ENCODE measurements around the gene MTHFD1L.

MTHFD1L gene

DNA sequence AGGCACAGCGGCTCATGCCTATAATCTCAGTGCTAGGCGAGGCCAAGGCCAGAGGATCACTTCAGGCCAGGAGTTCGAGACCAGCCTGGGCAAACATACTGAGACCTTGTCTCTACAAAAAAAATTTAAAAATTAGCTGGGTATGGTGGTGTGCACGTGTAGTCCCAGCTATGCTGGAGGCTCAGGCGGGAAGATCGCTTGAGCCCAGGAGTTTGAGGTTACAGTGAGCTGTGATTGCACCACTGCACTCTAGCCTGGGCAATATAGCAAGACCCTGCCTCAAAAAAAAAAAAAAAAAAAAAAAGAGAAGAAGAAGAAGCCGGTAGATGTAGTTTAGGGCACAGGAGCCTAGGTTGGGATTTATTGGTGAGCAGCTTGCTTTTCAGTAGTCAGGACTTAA, 20.7 kb downstream of the MTHFD1L start:
- TF ChIP-seq, protein P1, sequence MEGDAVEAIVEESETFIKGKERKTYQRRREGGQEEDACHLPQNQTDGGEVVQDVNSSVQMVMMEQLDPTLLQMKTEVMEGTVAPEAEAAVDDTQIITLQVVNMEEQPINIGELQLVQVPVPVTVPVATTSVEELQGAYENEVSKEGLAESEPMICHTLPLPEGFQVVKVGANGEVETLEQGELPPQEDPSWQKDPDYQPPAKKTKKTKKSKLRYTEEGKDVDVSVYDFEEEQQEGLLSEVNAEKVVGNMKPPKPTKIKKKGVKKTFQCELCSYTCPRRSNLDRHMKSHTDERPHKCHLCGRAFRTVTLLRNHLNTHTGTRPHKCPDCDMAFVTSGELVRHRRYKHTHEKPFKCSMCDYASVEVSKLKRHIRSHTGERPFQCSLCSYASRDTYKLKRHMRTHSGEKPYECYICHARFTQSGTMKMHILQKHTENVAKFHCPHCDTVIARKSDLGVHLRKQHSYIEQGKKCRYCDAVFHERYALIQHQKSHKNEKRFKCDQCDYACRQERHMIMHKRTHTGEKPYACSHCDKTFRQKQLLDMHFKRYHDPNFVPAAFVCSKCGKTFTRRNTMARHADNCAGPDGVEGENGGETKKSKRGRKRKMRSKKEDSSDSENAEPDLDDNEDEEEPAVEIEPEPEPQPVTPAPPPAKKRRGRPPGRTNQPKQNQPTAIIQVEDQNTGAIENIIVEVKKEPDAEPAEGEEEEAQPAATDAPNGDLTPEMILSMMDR (IDR thresholded peaks at IDR 0.05; ENCODE audit: low read depth, low read length): no peak

DNA sequence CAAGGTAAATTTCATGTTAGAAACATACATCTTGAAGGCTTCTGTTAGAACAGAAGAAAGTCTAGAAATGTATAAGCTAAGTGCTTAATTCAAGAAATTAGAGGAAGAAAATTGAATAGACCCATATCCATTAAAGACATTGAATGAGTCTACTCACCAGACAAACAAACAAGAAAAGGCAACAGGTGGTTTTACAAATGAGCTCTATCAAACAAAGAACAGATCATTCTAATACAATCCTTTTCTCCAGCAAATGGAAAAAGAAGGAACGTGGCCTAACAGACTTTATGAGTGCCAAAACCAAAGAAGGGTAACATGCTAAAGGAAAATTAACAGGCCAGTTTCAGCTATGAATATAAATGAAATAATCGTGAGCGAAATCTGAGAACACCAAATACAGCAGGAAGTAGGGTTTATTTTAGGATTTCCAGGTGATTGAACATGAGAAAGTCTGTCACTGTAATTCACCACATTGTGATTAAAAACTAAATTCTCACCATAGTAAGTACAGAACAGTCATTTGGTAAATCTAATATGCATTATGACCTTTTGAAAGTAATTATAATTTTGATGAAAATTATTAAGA, 22.6 kb downstream of the MTHFD1L start:
- H3K36me3 ChIP-seq: peaks cover 41% of the 10 kb centered on the region
- TF ChIP-seq, protein P1 (IDR thresholded peaks at IDR 0.05; ENCODE audit: low read depth, low read length): no peak
- DNase-seq: no peak

More for the DNA sequence above, 20.7 kb downstream of the MTHFD1L start:
- no peak overlapping the region for H3K4me3 ChIP-seq (ENCODE audit: low read depth, low read length)
- DNase-seq: no peak
- peaks cover 46% of the 10 kb centered on the region for H3K36me3 ChIP-seq
- H3K9me3 ChIP-seq: no peaks in the 10 kb centered on the region
- H3K27me3 ChIP-seq: no peaks in the 10 kb centered on the region
- no peaks in the 10 kb centered on the region for H3K4me1 ChIP-seq

DNA sequence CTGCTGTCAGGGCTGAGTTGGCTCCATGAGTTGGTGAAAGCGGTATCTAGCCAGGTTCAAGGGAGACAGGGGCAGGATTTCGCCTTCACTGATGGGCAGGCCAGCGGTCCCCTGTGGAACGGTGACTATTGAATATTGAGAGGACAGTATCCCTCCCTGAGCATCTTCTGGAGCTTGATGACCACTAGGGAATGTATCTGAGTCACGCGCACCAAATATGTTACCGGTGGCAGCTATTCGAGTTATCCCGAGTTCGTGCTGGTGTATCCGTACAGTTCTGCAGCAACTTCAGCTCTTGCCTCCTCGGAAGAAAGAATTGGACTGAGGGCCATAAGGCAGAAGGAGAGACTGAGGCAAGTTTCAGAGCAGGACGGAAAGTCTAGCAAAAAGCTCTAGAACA, 24.8 kb downstream of the MTHFD1L start:
- no peaks in the 10 kb centered on the region for H3K27me3 ChIP-seq
- H3K9me3 ChIP-seq: no peaks in the 10 kb centered on the region
- TF ChIP-seq, protein P1 (IDR thresholded peaks at IDR 0.05; ENCODE audit: low read depth, low read length): no peak
- H3K36me3 ChIP-seq: peaks cover 25% of the 10 kb centered on the region
- peaks cover 19% of the 10 kb centered on the region for H3K4me1 ChIP-seq
- no peak for DNase-seq
- no peak overlapping the region for H3K4me3 ChIP-seq (ENCODE audit: low read depth, low read length)

More for the DNA sequence above, 22.6 kb downstream of the MTHFD1L start:
- Histone ChIP-seq H3K9me3 (no peaks in the 10 kb centered on the region), H3K4me1 (no peaks in the 10 kb centered on the region), H3K4me3 (ENCODE audit: low read depth, low read length) (no peak overlapping the region), H3K27me3 (no peaks in the 10 kb centered on the region)

DNA sequence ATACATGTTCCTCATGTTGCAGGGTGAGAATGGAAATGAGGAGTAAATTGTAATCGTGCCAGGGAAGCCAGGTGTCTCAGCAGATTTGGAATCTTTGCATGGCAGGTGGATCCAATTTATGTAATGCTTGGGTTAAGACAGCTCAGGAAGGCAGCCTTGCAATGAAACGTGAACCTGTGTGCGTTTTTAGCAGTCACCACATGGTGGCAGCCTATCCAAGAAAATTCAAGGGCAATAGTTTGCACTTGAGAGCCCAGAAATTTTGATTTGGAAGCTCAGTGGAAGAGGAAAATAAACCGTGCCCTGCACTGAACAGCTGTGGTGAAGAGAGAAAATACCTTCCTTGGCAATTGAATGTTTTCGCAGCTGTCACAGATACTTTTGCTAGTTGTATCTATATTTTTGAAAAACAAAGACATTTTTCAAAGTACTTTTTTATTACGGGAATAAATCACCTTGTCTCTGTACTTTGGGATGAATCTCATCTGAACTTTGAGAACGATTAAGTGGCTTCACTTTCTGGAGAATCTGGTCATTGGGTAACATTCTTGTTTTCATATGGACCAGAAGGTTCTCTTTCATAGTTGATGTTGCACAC, 26.5 kb downstream of the MTHFD1L start:
- DNase-seq: peak; percentile 62
- Histone ChIP-seq H3K4me3 (ENCODE audit: low read depth, low read length) (no peak overlapping the region), H3K36me3 (peaks cover 14% of the 10 kb centered on the region), H3K4me1 (peaks cover 19% of the 10 kb centered on the region), H3K27me3 (no peaks in the 10 kb centered on the region), H3K9me3 (no peaks in the 10 kb centered on the region)
- TF ChIP-seq, protein P1 (IDR thresholded peaks at IDR 0.05; ENCODE audit: low read depth, low read length): peak; percentile 88

DNA sequence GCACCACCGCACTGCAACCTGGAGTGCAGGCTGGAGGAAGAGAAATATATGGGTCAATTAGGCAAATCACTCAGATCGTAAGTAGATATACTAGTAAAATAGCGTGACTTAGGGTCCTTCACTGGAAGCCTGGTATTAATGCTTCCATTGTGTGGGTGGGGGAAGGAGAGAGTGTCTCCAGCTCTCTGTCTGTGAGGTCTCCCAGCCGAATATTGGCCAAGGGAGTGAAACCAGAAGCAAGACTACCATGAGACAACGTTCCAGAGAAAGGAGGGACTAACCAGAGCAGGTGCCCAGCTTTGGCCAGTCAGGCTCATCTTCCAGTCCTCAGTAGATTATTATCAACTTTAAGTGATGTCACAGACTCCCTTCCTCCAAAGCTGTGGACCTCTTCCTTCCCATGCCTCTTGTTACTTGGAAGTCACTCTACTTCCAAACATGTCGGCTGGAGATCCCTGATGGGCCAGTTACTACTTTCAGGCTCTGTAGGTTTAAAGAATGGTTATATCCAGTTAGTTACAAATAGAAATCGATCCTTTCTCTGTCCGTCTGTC, 28.8 kb downstream of the MTHFD1L start:
- Histone ChIP-seq H3K9me3 (no peaks in the 10 kb centered on the region), H3K36me3 (peaks cover 8% of the 10 kb centered on the region), H3K4me3 (ENCODE audit: low read depth, low read length) (peak overlapping the region; percentile 27), H3K27me3 (no peaks in the 10 kb centered on the region), H3K4me1 (peaks cover 19% of the 10 kb centered on the region)
- TF ChIP-seq, protein P1 (IDR thresholded peaks at IDR 0.05; ENCODE audit: low read depth, low read length): no peak
- peak; percentile 26 for DNase-seq
